GM19328 (cell line): ENCODE measurements around the gene SUSD1.

Experiments
- ATAC-seq: cut with Tn5 transposase; IDR thresholded peaks from one replicate; pipeline ENCODE4 v1.9.1; 2021; ENCODE audit warnings: mild to moderate bottlenecking, moderate library complexity; ENCODE audit not compliant: unreplicated experiment

Gene SUSD1

GRCh38 chr9:112020680-112021596 is 154.2 kb downstream of the SUSD1 start:
- no peak for ATAC-seq

- ATAC-seq: no peak
Measured at GRCh38 chr9:112017878-112018277, 157.2 kb downstream of the SUSD1 start.

- ATAC-seq: no peak
Measured at GRCh38 chr9:112015736-112016135, 159.4 kb downstream of the SUSD1 start.

- ATAC-seq: no peak
Measured at GRCh38 chr9:112015149-112015548, 159.9 kb downstream of the SUSD1 start.

GRCh38 chr9:112013266-112013665 is 161.8 kb downstream of the SUSD1 start:
- ATAC-seq: no peak

- ATAC-seq: peak; percentile 85
Measured at GRCh38 chr9:112012026-112012902, 162.8 kb downstream of the SUSD1 start.

GRCh38 chr9:112011051-112011620 is 164.0 kb downstream of the SUSD1 start:
- no peak for ATAC-seq

GRCh38 chr9:112010537-112010936 is 164.6 kb downstream of the SUSD1 start:
- no peak for ATAC-seq

GRCh38 chr9:112009656-112010055 is 165.4 kb downstream of the SUSD1 start:
- ATAC-seq: no peak

- no peak for ATAC-seq
Measured at GRCh38 chr9:112007575-112008240, 167.4 kb downstream of the SUSD1 start.

- no peak for ATAC-seq
Measured at GRCh38 chr9:112006361-112007020, 168.6 kb downstream of the SUSD1 start.

GRCh38 chr9:112005939-112006338 is 169.2 kb downstream of the SUSD1 start:
- ATAC-seq: no peak

- ATAC-seq: no peak
Measured at GRCh38 chr9:112003538-112003937, 171.6 kb downstream of the SUSD1 start.

GRCh38 chr9:112002847-112003457 is 172.1 kb downstream of the SUSD1 start:
- no peak for ATAC-seq

- no peak for ATAC-seq
Measured at GRCh38 chr9:112002131-112002846, 172.8 kb downstream of the SUSD1 start.

GRCh38 chr9:112000743-112001142 is 174.4 kb downstream of the SUSD1 start:
- no peak for ATAC-seq

GRCh38 chr9:111999319-111999718 is 175.8 kb downstream of the SUSD1 start:
- no peak for ATAC-seq

GRCh38 chr9:111997831-111998230 is 177.3 kb downstream of the SUSD1 start:
- no peak for ATAC-seq

- no peak for ATAC-seq
Measured at GRCh38 chr9:111994831-111995458, 180.2 kb downstream of the SUSD1 start.
